SH-SY5Y (cell line): ENCODE results near the gene SHB.

Experiments used
- GATA2 ChIP-seq: IDR thresholded peaks from 2 replicates; pipeline ENCODE4 v1.6.1; 2011; ENCODE audit warnings: mild to moderate bottlenecking, low read depth, low read length
- GATA3 ChIP-seq: IDR thresholded peaks from 2 replicates; pipeline ENCODE4 v1.6.1; 2011; ENCODE audit warnings: low read depth, mild to moderate bottlenecking, low read length, moderate library complexity

DNA sequence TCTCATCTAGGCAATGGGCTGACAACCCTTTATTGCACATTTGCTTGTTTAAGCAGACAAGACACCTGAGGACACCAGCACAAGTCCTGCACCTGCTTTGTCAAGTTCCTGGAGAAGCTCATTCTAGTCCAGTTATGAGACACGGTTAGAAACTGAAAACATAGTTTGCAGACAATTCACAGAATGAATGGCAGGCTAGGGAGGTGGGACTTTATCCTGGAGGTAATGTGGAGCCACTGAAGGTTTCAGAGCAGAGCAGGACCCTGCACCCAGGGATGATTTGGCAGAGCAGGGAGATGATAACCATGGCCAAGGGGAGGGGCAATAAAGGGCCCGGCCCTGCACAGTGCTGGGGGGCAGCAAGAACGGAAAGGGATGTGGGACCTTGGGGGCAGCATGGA, 114.4 kb downstream of the SHB start:
- TF ChIP-seq GATA3 (no peak), GATA2 (no peak)
